ENCODE results near the gene CT55. TPM values are rescaled to one million over a fixed set of nuclear protein-coding genes. Genes with fewer than 3 reads are reported as not detected.

Gene CT55
- total RNA-seq, 1 donor from 2014 or later = not detected

Other genes starting within 250 kb of the CT55 start
- 0.31 and 4.7 TPM in 2 replicates for gene SMIM10, start 180.4 kb downstream of the CT55 start, total RNA-seq
- 12.1 and 20.9 TPM in 2 replicates for gene RTL8B, start 148.9 kb downstream of the CT55 start, total RNA-seq
- 152 and 179 TPM in 2 replicates for gene RTL8C, start 139.0 kb downstream of the CT55 start, total RNA-seq
- gene RTL8A, start 119.3 kb downstream of the CT55 start, total RNA-seq = 12.0 and 28.3 TPM in 2 replicates
- gene SMIM10L2B, start 72.7 kb downstream of the CT55 start, total RNA-seq = 0.40 and 0.68 TPM in 2 replicates
- not detected in 2 replicates for gene ETDB, start 50.9 kb downstream of the CT55 start, total RNA-seq
- gene ETDA, start 80.7 kb upstream of the CT55 start, total RNA-seq = not detected in 2 replicates
- not detected in 2 replicates for gene ETDC, start 138.1 kb upstream of the CT55 start, total RNA-seq
- gene ZNF75D, start 172.7 kb upstream of the CT55 start, total RNA-seq = 5.9 and 6.0 TPM in 2 replicates
- gene ZNF449, start 173.4 kb upstream of the CT55 start, total RNA-seq = 12.1 and 14.2 TPM in 2 replicates

Measured in myocyte (in vitro differentiated cells).